ENCODE measurements around the gene NGEF. TPM values are rescaled to one million over a fixed set of nuclear protein-coding genes. Genes with fewer than 3 reads are reported as not detected.

NGEF gene
- total and polyA plus RNA-seq, 10 of the 15 experiments (the other 5 are each of a cell fraction or from before 2014, with no cell fraction given): 0.12 TPM; not detected in 9

GRCh38 chr2:232876978-232877441 lies 136.0 kb downstream of the NGEF start:
- Histone ChIP-seq H3K27ac (ENCODE audit: control insufficient read depth, insufficient read depth) (no peak overlapping the region), H3K36me3 (ENCODE audit: control insufficient read depth in 2 of 2, insufficient read depth in 2 of 2, low read length in 1 of 2) (no peaks in the 10 kb centered on the region; a peak in 1 of 4 replicates), H3K9ac (ENCODE audit: control insufficient read depth, insufficient read depth, low read length) (no peak overlapping the region), H3K4me2 (ENCODE audit: control insufficient read depth, insufficient read depth) (peak overlapping the region; percentile 60), H3K9me3 (replicated peaks; ENCODE audit: control insufficient read depth, insufficient read depth, low read length) (no peaks in the 10 kb centered on the region), H3K27me3 (replicated peaks in 1 of 2; ENCODE audit: control insufficient read depth in 2 of 2, insufficient read depth in 2 of 2, low read length in 1 of 2) (no peaks in the 10 kb centered on the region; a peak in 1 of 4 replicates), H3K4me3 (peak overlapping the region; percentile 36; the same call in 1 of the 2 replicates), H2AFZ (ENCODE audit: control insufficient read depth, low read depth, low read length) (no peak overlapping the region; the same call in 1 of the 2 replicates), H4K20me1 (ENCODE audit: control insufficient read depth, insufficient read depth) (no peaks in the 10 kb centered on the region), H3K79me2 (ENCODE audit: control insufficient read depth, insufficient read depth, low read length) (no peaks in the 10 kb centered on the region), H3K4me1 (ENCODE audit: control insufficient read depth, insufficient read depth, low read length) (no peaks in the 10 kb centered on the region)
- ChIA-PET POLR2A (no interaction called here), CTCF (interaction anchor here (0.9 to 2.0 kb wide), 2 partner anchors 152 to 177 kb away, joined by 4 read pairs; no protein-coding TSS in a partner anchor), RAD21 (ENCODE audit: unreplicated experiment) (no interaction called here), SMC1A (ENCODE audit: uncharacterized antibody, unreplicated experiment) (no interaction called here)
- no TSS peak for BruUV-seq (replicated peaks)
- WGBS (ENCODE audit: insufficient coverage, insufficient replicate concordance, low lambda C conversion rate, missing lambda C conversion rate): 25% methylated on average over 21 of the region's 21 CpGs
- ATAC-seq (no peak), FAIRE-seq (no peak), DNase-seq (ENCODE audit: low read depth, low spot score) (no peak)
- intact Hi-C loops (cut with micrococcal nuclease; ENCODE audit: unreplicated experiment) (no loop called here), in situ Hi-C loops (cut with MboI) (no loop called here)
- TF ChIP-seq ZNF207 (IDR thresholded peaks at IDR 0.05; ENCODE audit: borderline replicate concordance): no peak
- no peak for TF ChIP-seq NFXL1 (IDR thresholded peaks at IDR 0.05; ENCODE audit: borderline replicate concordance)
- TF ChIP-seq, protein P1, sequence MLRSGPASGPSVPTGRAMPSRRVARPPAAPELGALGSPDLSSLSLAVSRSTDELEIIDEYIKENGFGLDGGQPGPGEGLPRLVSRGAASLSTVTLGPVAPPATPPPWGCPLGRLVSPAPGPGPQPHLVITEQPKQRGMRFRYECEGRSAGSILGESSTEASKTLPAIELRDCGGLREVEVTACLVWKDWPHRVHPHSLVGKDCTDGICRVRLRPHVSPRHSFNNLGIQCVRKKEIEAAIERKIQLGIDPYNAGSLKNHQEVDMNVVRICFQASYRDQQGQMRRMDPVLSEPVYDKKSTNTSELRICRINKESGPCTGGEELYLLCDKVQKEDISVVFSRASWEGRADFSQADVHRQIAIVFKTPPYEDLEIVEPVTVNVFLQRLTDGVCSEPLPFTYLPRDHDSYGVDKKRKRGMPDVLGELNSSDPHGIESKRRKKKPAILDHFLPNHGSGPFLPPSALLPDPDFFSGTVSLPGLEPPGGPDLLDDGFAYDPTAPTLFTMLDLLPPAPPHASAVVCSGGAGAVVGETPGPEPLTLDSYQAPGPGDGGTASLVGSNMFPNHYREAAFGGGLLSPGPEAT (IDR thresholded peaks at IDR 0.05; ENCODE audit: low read depth): no peak
- TF ChIP-seq STAT1 (conservative IDR thresholded peaks at IDR 0.05): no peak
- no peak for TF ChIP-seq ZBTB40 (IDR thresholded peaks at IDR 0.05; ENCODE audit: borderline replicate concordance)
- TF ChIP-seq DPF2 (IDR thresholded peaks at IDR 0.05): no peak
- TF ChIP-seq ZZZ3 (IDR thresholded peaks at IDR 0.05; ENCODE audit: control insufficient read depth, insufficient read length, low read depth): no peak
- no peak for TF ChIP-seq E2F4 (IDR thresholded peaks at IDR 0.05; ENCODE audit: low read depth, low read length)
- no peak for TF ChIP-seq ZNF217 (IDR thresholded peaks at IDR 0.05)
